ENCODE results near the gene STPG4.

The STPG4 gene

GRCh38 chr2:47086054-47086471 is 69.0 kb downstream of the STPG4 start:
- peak; percentile 37 for DNase-seq

- DNase-seq = no peak
These were observed 71.0 kb downstream of the STPG4 start for GRCh38 chr2:47083886-47084687.

GRCh38 chr2:47083485-47083884 is 71.6 kb downstream of the STPG4 start:
- no peak for DNase-seq

- DNase-seq = no peak
These were observed 72.1 kb downstream of the STPG4 start for GRCh38 chr2:47083005-47083404.

- no peak for DNase-seq
These were observed 74.2 kb downstream of the STPG4 start for GRCh38 chr2:47080888-47081301.

GRCh38 chr2:47079515-47080412 is 75.3 kb downstream of the STPG4 start:
- DNase-seq = peak; percentile 44

- peak; percentile 93 for DNase-seq
These were observed 76.3 kb downstream of the STPG4 start for GRCh38 chr2:47078541-47079482.

- peak; percentile 71 for DNase-seq
These were observed 77.5 kb downstream of the STPG4 start for GRCh38 chr2:47077442-47078117.

GRCh38 chr2:47076586-47077441 is 78.3 kb downstream of the STPG4 start:
- no peak for DNase-seq

GRCh38 chr2:47076126-47076506 is 79.0 kb downstream of the STPG4 start:
- no peak for DNase-seq

- no peak for DNase-seq
These were observed 79.6 kb downstream of the STPG4 start for GRCh38 chr2:47075361-47076125.

GRCh38 chr2:47074691-47075090 is 80.4 kb downstream of the STPG4 start:
- no peak for DNase-seq

GRCh38 chr2:47073641-47074040 is 81.5 kb downstream of the STPG4 start:
- no peak for DNase-seq

GRCh38 chr2:47073217-47073616 is 81.9 kb downstream of the STPG4 start:
- no peak for DNase-seq

GRCh38 chr2:47072728-47073191 is 82.3 kb downstream of the STPG4 start:
- no peak for DNase-seq

GRCh38 chr2:47072018-47072691 is 83.0 kb downstream of the STPG4 start:
- no peak for DNase-seq

- DNase-seq = peak; percentile 88
These were observed 83.9 kb downstream of the STPG4 start for GRCh38 chr2:47070920-47071824.

- no peak for DNase-seq
These were observed 84.8 kb downstream of the STPG4 start for GRCh38 chr2:47070155-47070919.
